T-helper 2 cell (primary cell): ENCODE measurements around the gene FAM227B.
"Not testable (repeated sequence)": the region's sequence is repeated elsewhere in the genome, so short reads cannot be mapped to it uniquely, and the experiment has no call there.

ENCODE experiments used
- DNase-seq, 5 experiments: peaks; one replicate each; pipeline versions ENCODE4 v3.0.0 to v3.0.0-alpha.2; 2012 to 2022

FAM227B gene

DNA sequence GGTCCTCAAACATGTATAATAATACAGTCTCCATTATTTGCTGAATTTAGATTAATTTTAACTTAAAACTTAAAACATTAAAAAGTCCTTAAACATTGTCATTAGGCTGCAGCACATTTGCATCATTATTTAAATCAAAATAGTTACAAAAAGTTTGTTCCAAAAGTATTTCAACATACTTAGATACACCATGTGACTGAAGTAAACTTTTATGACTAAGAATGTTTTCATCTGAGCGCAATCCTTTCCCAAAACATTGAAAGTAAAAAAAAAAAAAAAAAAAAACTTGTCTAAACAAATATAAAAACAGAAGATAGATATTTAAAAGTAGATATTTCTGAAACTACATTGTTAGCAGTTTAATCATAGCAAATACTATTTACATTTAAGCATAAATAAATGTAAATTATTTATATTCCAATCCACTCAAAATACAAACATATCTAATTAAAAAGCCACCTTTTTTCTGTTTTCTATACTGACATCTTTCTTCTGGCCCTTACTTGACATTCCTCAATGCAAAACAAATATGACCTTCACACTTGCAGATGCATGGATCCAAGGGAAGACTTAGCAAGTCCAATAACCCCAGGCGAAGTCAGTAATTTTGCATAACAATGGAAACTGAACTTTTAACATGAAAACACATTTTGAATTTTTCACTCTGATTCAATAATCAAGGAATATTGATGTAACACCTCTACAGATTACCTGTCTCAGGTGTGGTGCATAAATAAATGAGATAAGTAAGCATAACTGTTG lies 10.3 kb downstream of the FAM227B start:
- DNase-seq, result no peak

DNA sequence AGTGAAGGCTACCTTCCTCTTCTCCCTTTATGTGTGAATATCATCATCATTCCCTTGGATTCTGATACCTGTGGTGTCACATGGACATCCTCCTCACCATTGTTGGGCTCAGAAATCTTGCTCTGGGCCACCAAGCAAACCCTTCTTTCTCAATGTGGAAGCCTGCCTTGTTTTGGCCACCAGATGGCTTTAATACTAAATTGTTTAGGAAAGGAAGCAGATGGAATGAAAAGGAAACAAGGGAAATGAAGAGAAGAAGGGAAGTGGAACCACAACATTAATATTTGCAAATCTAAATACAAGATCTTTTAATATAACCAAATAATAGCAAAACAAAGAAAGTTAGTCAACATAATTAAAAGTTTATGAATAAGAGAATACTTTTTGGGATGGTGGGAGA lies 14.0 kb downstream of the FAM227B start:
- DNase-seq, result no peak

GRCh38 chr15:49605588-49605987 lies 15.0 kb downstream of the FAM227B start:
- DNase-seq, result no peak

DNA sequence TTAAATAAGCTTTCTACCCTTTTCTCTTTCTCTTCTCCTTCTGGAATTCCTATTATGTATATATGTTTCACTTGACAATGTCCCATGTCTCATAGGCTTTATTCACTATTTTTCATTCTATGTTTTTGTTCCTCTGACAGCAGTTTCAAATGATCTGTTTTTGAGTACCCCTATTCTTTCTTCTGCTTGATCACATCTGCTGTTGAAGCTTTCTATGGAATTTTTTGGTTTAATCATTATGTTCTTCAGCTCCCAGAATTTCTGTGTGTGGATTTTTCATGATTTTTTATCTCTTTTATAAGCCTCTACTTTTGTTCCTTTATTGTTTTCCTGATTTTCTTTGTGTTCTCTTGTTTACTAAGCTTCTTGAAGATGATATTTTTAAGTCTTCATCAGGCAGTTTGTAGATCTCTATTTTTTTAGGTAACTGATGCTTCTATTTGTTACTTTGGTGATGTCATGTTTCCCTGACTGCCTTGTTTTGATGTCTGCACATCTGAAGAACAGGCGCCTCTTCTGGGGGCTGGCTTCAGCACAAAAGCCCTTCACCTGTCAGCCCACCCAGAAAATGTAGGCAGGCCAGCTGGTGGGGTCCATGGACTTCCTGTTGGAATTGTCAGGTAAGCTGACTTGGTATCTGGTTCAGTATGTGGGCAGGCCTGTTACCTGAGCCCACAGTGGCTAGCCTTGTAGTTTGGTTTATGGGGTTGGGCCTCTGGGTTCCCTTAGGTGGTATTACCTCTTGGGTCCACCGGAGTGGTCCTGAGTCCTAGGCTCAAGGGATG lies 15.8 kb downstream of the FAM227B start:
- no peak for DNase-seq

DNA sequence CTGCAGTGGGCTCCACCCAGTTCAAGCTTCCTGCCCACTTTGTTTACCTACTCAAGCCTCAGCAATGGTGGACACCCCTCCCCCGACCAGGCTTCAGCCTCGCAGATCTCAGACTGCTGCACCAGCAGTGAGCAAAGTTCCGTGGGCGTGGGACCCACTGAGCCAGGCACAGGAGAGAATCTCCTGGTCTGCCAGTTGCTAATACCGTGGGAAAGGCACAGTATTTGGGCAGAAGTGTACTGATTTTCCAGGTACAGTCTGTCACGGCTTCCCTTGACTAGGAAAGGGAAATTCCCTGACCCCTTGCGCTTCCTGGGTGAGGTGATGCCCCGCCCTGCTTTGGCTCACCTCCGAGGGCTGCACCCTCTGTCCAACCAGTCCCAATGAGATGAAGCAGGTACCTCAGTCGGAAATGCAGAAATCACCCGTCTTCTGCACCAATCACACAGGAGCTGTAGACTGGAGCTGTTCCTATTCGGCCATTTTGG lies 27.7 kb downstream of the FAM227B start:
- peak in 1 of 5 experiments; percentile 2 for DNase-seq

DNA sequence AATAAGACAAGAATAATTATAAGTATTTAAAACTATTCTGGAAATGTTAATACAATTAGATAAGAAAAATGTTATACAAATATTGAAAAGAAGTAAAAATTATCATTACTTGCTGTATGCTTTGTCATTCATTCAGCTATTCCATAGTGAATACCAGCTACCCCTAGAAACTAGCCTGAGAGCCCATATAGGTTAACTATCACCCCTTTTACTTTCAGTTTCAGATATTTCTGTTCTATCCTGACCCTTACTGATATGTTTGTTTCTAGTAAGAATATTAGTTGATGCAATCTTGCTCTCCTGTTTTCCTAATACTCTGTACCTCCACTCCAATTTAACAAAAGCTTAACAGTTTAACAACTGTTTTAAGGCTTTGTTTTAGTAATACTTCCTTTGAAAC lies 31.6 kb downstream of the FAM227B start:
- DNase-seq, result no peak

DNA sequence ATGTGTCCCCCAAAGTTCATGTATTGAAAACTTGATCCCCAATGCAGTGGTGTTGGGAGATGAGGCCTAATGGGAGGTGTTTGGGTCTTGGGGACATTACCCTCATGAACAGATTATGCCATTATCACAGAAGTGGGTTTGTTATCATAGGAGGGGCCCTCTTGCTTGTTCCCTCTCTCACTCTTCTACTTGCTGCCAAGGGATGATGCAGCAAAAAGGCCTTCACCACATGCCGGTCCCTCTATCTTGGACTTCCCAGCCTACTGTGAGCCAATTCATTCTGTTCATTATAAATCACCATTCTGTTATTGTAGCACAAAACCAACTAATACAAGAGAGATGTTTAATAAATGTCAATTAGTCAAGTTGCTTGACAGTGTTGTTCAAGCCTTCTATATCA lies 47.2 kb downstream of the FAM227B start:
- DNase-seq, result no peak

DNA sequence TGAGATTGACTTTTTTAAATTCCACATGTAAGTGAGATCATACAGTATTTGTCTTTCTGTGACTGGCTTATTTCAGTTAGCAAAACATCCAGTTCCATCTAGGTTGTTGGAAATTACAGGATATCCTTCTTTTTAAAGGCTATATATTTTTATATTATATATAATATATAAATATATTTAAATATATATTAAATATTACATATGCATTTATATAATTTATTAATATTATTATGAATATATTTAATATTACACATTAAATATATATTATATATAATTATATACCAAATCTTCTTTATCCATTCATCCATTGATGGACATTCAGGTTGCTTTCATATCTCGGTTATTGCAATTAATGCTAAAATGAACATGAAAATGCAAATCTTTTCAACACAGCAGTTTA lies 49.9 kb downstream of the FAM227B start:
- no peak for DNase-seq

DNA sequence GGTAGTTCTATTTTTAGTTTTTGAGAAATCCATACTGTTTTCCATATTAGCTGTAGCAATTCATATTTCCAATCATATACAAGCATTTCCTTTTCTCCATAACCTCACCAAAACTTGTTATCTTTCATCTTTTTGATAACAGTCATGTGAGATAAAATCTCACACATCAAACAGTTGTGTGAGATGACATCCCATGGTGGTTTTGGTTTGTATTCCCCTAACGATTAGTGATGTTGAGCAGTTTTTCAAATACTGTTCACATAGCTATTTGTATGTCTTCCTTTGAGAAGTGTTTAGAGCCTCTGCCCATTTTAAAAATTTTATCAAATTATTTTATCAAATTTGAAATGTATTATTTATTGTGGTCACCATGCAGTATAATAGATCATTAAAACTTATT lies 50.4 kb downstream of the FAM227B start:
- DNase-seq, result peak in 1 of 5 experiments; percentile 22

DNA sequence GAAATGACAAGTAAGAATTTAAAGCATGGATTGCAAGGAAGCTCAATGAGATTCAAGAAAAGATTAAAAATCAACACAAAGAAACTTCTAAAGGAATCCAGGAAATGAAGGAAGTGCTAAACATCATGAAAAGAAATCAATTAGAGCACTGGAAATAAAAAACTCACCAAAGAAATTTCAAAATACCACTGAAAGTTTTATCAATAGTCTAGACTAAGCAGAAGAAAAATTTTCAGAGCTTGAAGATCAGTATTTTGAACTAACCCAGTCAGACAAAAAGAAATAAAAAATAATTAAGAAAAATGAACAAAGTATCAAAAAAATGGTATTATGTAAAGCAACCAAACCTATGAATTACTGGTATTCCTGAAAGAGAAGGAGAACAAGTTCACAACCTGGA lies 60.6 kb downstream of the FAM227B start:
- DNase-seq, result no peak

DNA sequence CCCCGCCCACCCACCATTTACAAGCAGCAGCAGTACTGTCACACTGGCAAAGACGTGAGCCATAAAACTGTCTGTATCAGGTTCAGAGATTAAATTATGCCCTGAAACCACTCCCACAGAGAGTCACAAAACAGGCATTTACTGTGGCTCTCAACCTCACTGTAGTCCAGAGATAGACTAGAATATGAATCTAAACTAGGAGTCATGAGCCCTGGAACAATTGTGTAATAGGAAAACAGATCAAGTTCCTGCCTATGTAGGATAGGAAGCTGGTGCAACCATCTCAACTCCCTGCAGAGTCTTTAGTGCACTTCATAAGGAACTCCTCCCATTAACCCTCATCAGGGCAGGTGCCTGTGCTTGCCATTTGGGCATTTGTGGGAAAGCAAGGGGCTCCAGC lies 61.7 kb downstream of the FAM227B start:
- DNase-seq, result no peak

DNA sequence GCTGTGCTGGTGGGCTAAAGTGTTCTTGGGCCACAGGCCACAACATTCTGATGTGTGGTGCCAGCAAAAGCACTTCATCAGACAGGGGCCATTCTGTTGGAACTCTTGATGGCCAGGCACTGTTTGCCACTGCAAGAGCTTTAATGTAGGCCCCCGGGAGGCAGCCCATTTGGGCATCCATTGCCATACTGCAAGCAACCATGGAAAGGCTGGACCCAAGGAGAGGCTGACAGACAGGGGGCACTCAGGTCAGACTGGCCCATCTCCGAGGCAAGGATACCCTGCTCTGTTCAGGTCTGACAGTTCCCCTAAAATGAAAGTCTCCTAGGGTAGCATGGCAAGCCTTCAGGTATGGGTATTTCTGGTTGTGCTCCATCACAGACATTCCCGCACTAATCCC lies 64.2 kb downstream of the FAM227B start:
- no peak for DNase-seq

DNA sequence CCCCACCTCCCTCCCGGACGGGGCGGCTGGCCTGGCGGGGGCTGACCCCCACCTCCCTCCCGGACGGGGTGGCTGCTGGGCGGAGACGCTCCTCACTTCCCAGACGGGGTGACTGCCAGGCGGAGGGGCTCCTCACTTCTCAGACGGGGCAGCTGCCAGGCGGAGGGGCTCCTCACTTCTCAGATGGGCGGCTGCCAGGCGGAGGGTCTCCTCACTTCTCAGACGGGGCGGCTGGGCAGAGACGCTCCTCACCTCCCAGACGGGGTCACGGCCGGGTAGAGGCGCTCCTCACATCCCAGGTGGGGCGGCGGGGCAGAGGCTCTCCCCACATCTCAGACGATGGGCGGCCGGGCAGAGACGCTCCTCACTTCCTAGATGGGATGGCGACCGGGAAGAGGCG lies 70.3 kb downstream of the FAM227B start:
- DNase-seq, result not testable (repeated sequence)

- no peak for DNase-seq
These were observed 82.1 kb downstream of the FAM227B start for GRCh38 chr15:49538520-49538919.

DNA sequence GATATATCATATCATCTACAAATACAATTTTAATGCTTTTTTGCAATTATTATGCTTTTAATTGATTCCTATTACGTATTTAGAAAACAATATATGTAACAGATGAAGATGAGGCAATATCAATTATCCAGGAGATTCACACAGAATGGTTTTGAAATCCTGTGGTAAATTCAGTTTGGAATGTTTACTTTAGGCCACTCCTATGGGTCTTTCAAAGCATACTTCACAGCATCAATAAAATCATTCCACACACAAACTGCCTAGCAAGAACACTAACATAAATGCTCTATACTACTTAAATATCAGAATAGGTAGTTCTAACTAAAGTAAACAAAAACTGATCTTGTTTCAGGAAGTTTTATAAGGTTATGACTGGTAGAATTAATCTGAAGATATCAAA lies 90.5 kb downstream of the FAM227B start:
- DNase-seq, result no peak

DNA sequence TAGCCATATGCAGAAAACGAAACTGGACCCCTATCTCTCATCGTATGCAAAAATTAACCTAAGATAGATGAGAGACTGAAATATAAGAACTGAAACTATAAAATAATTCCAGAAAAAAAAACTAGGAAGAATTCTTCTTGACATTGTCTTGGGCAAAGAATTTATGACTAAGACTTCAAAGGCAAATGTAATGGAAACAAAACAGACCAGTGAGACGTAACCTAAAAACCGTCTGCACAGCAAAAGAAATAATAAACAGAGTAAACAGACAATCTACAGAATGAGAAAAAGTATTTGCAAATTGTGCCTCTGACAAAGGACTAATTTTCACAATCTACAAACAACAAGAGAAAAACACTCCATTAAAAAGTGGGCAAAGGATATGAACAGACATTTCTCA lies 92.3 kb downstream of the FAM227B start:
- no peak for DNase-seq

- no peak for DNase-seq
These were observed 98.8 kb downstream of the FAM227B start for GRCh38 chr15:49521802-49522201.

- DNase-seq, result not testable (repeated sequence)
These were observed 107.9 kb downstream of the FAM227B start for GRCh38 chr15:49512739-49513138.

DNA sequence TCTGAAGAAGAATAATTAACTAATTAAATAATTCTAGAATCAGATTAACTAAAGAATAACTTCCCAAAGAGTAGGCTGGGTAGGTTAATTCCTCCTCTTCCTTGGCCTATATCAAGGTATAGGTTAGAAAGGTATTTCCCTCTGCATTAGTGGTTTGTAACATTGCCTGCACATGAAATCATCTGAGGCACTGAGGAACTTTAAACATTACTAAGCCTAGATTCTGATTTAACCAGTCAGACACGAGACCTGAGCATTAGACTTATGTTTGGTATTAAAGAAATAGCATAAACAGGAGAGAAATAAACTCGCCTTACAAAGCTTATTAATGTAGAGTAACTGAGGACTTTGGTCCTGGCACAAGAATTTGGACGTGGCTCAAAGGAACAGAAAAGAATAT lies 113.4 kb downstream of the FAM227B start:
- DNase-seq, result no peak

- no peak for DNase-seq
These were observed 114.3 kb downstream of the FAM227B start for GRCh38 chr15:49506341-49506740.

GRCh38 chr15:49501586-49501985 lies 119.0 kb downstream of the FAM227B start:
- no peak for DNase-seq

GRCh38 chr15:49495993-49496753 lies 124.4 kb downstream of the FAM227B start:
- DNase-seq, result no peak

- DNase-seq, result no peak
These were observed 125.8 kb downstream of the FAM227B start for GRCh38 chr15:49494842-49495241.
